Measurements from ENCODE around the gene HNRNPC.
"Not testable (repeated sequence)": the region's sequence is repeated elsewhere in the genome, so short reads cannot be mapped to it uniquely, and the experiment has no call there.

The HNRNPC gene

GRCh38 chr14:21241218-21241819 lies 27.9 kb downstream of the HNRNPC start:
- DNase-seq, result no peak

DNA sequence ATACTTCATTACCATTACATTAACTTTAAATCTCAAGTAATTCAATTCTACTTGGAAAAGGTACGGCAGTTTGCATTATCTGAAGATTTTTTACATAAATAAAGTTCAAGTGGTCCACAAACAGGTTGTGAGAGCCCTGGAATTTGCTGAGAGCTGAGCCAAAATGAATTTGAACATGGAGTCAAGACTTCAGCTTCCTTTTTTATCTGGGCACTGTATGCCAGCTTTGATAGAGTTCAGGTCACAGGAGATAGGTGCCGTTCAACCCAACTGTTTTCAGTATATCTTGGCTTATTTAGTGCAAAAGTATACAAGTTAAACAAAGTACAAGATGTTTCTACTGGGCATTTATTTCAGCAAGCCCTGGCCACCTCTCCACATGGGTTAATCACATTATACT lies 28.8 kb downstream of the HNRNPC start:
- DNase-seq, result no peak

- no peak for DNase-seq
These were observed 30.3 kb downstream of the HNRNPC start for GRCh38 chr14:21238823-21239518.

- no peak for DNase-seq
These were observed 32.1 kb downstream of the HNRNPC start for GRCh38 chr14:21236948-21237797.

DNA sequence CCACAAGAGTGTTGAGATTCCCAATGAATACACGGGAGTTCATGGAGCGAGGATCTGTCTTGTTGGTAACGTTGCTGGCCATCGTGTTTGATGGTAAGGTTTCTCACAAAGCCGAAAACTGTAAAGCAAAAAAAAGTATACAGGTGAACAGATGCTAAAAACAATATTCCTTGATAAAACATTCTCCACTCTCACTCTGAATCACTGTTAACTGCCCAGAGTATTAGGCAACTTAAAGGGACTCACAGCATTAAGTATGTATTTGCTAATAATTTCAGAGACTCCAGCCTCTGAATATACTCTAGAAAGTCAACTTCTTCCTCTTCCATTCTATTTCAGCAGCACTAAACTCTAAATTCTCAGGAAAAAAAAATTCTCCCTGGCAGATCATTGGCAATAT lies 35.1 kb downstream of the HNRNPC start:
- no peak for DNase-seq

GRCh38 chr14:21233457-21234076 lies 35.7 kb downstream of the HNRNPC start:
- no peak for DNase-seq

- no peak for DNase-seq
These were observed 38.1 kb downstream of the HNRNPC start for GRCh38 chr14:21231020-21231652.

- DNase-seq, result no peak
These were observed 39.4 kb downstream of the HNRNPC start for GRCh38 chr14:21229821-21230220.

- DNase-seq, result no peak
These were observed 41.3 kb downstream of the HNRNPC start for GRCh38 chr14:21227981-21228380.

DNA sequence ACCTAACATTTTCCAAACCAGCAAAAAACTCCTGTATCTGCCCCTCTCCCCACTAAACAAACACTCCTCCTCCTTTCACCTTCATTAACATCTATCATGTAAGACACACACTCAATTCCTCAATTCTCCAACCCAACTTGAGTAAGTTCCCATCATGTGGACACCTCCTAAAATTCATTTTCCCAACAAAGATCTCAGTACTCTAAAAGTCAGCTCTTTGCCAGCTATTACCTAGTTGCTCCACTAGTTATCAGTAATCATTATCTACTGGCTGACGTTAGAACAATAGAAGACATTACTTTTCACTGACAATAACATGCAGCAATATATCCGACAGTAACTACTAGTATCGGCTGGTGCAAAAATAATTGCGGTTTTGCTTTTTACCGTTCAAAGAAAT lies 42.1 kb downstream of the HNRNPC start:
- DNase-seq, result no peak

DNA sequence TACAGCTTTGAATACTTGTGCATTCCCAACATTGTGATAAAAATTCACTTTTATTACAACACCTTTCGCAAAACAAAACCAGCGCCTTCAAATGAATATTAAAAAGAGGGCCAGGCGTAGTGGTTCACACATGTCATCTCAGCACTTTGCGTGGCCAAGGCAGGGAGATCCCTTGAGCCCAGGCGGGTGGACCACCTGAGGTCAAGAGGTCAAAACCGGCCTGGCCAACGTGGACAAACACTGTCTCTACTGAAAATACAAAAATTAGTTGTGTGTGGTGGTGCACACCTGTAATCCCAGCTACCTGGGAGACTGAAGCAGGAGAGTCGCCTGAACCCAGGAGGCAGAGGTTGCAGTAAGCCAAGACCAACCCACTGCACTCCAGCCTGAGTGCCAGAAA lies 42.8 kb downstream of the HNRNPC start:
- no peak for DNase-seq

- DNase-seq, result not testable (repeated sequence)
These were observed 44.1 kb downstream of the HNRNPC start for GRCh38 chr14:21225164-21225563.

GRCh38 chr14:21220874-21221477 lies 48.3 kb downstream of the HNRNPC start:
- DNase-seq, result no peak

DNA sequence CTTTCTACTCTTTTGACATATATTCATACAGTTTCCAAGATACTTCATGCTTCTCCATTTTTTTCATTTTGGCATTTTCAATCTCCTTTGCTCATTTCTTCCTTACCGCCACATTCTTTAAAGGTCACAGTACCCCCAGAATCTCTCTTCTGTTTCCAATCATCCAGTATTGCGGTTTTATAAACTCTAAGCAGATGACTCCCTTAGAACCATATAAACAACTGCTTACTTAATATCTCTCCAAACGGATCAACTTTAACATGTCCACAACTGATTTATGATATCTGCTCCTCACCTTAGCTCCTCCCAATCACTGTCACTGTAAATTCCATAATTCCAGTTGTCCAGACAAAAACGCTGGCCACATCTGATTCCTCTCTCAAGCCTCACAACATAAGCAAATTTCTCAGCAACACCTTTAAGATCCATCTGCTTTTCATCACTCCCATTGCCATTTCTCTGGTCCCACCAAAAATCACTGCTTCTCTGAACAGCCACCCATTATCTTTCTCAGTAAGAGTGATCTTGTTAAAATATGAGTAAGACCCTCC lies 49.6 kb downstream of the HNRNPC start:
- DNase-seq, result no peak

GRCh38 chr14:21219120-21219519 lies 50.1 kb downstream of the HNRNPC start:
- no peak for DNase-seq

GRCh38 chr14:21215879-21216251 lies 53.4 kb downstream of the HNRNPC start:
- no peak for DNase-seq

GRCh38 chr14:21215130-21215878 lies 53.9 kb downstream of the HNRNPC start:
- no peak for DNase-seq

DNA sequence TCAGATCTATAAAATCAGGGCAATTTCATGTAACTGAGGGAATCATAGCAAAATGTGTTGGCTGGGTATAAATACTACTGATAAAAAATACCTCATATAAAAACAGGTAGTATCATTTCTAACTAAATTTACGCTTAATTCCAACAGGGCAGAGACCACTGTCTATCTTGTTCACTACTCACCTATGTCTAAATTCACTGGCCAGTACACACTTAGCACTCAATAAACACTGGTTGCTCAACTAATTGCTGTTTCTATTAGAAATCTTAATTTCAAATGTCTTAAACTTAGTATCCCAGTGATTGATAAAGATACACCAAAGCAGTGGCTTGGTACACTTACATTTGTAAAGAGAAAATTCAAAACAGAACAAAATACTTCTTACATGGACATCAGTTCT lies 55.6 kb downstream of the HNRNPC start:
- no peak for DNase-seq

GRCh38 chr14:21212824-21213223 lies 56.4 kb downstream of the HNRNPC start:
- DNase-seq, result not testable (repeated sequence)

DNA sequence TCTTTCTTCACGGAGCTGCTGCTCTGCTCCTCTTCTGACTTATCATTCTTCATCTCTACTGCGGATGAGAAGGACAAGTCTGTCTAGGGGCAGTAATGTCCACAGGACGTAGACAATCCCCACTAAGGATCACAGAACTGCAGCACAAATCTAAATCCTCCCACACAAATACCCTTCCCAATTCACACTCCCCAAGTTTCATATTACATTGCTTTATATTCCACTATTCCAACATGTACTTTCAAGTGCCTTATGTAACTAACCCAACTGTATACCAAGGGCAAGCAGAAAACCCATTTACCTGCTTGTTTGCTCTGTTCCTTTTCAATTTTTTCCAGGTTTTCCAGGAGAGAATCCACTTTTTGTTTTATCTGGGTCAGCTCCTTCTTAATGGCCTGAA lies 57.7 kb downstream of the HNRNPC start:
- no peak for DNase-seq

DNA sequence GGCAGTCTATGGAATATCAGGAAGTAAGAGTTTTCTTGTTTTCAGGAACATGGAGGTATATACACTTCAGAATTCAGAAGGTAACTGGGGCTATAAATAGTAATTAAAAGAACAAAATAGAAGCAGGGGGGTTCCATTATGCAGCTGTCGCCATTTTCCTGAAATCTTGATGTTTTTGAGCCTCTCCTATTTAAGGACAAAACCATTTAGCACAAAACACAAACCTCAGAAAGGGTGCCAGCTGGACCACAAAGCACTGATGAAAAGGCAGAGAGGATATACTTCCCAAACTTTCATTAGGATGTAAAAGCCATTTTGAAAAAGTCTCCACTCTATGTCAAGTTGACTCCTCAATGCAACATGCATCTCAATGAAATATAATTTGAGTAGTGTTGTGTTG lies 59.2 kb downstream of the HNRNPC start:
- DNase-seq, result no peak

GRCh38 chr14:21209185-21209584 lies 60.1 kb downstream of the HNRNPC start:
- DNase-seq, result no peak

Data from left hindlimb (tissue), 1 donor.